ENCODE results near the gene THSD1.
A peak's percentile ranks its signal among the peaks of the same experiment; 100 is the strongest.
"Not testable (repeated sequence)": the region's sequence is repeated elsewhere in the genome, so short reads cannot be mapped to it uniquely, and the experiment has no call there.

Gene THSD1

DNA sequence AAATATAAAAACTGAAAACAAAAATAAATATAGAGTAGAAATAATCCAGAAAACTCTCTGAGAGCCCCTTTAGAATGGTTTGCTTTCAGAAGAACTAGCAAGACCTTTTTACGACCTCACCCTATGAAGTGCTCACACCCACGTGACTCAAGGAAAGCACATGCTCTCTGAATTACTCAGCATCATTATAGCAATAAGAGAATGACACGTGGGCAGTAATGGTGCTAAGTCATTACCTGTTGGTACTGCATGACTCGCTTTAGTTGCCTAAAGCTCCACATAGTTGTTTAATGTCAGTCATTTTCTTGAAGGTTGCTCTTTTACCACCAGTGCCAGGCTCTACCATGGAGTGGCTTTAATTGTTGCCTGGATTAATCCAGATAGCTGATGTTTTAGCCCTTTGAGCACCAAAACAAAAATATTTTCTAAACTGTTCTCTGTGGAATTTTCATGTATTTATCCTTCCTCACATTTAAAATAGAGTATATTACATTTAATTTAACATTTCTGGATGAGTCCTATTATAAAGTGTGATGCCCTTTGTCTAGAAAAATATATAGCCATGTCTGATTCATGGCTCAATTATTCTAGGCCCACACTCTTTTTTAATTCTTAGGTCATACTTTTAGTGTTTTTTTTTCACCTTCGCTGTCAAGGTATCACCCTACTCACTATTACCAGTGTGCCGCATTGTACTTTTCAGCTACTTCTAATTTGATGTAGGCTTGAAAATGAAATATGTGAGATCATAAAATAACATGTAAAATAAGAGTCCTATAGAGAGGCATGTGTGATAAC lies 56.8 kb downstream of the THSD1 start:
- peak; percentile 36 for DNase-seq

DNA sequence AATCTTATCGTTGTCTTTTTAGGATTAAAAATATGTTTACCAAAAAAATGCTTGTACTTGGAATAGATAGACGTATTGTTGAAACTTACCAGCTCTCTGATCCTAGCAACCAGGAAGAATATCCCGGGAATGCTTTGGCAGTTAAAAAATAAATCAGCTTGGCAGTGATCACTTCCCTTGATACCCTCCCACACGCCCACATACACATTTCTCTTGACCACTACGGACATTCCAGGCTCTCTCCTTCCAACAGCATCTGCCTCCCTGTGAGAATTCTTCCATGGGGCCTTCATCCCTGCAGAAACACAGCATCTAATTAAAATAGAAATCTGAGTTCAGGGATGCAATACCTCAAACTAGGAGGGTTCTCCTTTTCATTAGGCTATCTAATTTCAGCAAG lies 57.9 kb downstream of the THSD1 start:
- DNase-seq, result no peak

DNA sequence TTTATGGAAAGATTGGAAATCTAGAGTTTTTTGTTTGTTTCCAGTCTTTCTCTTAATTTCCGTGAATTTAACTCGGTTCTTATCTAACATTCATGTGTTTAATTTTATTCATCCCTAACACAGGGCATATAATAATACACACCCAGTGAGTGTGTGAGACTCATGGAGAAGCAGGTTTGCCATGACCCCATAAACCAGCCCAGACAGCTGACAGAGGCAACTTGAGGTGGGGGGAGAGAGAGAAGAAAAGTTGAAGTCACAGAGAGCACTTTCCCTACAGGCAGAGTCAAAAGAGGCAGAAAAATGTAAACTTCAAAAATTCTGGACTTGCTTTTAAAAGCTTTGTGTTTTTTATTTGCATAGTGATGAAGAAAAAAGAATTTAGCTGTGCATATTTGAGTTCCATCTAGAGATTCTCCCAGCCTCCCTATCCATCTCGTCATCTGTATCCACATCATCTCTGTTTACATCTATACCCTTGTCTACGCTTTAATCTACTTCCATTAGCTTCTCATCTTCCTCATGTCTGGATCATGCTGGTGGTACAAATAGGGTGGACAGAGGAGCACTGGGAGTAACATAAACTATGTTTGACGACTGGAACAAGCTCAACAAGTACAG lies 60.2 kb downstream of the THSD1 start:
- no peak for DNase-seq

DNA sequence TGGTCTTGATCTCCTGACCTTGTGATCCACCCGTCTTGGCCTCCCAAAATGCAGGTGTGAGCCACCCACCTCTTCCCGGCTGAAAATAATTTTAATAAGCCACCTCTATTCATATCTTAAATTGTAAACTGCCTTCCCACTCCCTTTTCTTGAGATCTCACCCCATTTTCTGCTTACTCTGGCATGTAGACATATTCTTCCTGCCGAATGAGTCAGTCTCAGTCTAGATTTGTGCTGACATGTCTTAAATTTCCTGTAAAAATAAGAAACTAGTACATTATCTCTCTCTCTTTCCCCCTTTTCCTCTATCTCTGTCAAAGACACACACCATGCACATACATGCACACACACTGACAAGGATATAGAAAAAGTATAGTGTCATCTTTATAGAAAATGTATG lies 60.9 kb downstream of the THSD1 start:
- DNase-seq, result no peak

DNA sequence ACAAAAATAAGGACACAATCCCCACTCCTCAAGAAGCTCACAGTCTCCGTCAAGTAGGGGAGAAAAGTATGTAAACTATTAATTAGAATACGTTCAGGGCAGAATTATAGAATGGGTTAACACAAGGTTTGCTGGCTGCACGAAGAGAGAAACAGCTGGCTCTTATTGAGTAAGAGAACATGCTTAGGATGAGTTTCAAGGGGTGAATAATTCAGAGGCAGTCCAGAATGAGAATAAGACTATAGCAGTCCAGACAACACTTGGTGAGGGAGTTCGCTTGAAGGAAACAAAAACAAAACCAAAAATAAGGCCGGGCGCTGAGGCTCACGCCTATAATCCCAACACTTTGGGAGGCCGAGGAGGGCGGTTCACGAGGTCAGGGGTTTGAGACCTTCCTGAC lies 61.9 kb downstream of the THSD1 start:
- no peak for DNase-seq

DNA sequence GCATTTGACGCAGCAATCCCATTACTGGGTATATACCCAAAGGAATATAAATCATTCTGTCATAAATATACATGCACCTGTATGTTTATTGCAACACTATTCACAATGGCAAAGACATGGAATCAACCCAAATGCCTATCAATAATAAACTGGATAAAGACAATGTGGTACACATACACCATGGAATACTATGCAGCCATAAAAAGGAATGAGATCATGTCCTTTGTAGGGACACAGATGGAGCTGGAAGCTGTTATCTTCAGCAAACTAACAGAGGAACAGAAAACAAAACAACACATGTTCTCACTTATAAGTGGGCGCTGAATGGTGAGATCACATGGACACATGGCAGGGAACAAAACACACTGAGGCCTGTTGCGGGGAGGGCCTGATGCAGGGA lies 63.8 kb downstream of the THSD1 start:
- not testable (repeated sequence) for DNase-seq

DNA sequence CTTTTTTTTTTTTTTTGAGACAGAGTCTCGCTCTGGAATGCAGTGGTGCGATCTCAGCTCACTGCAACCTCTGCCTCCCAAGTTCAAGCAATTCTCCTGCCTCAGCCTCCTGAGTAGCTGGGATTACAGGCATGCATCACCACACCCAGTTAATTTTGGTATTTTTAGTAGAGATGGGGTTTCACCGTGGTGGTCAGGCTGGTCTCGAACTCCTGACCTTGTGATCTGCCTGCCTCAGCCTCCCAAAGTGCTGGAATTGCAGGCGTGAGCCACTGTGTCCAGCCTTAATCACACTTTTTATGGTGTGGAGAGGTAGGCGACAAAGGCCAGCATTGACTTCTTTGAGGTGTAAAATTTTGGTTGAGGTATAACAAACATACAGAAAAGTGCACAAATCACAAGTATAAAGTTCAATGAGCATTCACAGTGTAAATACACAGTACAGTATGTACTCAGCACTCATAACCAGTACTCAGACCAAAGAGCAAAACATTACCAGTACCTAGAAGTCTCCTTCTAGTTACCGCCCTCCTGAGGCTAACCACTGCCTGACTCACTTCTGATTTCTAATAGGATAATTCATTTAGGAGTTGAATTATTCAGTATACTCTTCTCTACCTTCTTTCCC lies 68.0 kb downstream of the THSD1 start:
- DNase-seq, result not testable (repeated sequence)

DNA sequence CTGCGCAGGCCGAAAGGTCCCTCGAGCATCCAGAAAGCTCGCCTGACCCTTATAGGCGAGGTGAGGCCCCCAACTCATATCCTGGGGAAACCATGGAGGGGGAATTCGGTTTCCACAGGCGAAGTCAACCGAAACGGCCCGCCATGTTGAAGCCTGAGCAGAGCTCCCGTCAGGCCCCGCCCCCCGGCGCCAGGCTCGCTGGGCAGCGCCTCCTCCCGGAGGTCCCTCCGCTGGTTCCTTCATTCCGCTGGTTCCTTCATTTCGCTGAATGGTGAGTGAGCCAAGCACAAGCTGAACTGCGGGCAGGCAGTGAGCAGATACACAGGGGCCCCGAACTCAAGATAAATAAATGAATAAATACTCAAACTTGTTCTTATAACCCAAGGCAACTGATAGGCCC lies 71.9 kb downstream of the THSD1 start:
- DNase-seq, result not testable (repeated sequence)

DNA sequence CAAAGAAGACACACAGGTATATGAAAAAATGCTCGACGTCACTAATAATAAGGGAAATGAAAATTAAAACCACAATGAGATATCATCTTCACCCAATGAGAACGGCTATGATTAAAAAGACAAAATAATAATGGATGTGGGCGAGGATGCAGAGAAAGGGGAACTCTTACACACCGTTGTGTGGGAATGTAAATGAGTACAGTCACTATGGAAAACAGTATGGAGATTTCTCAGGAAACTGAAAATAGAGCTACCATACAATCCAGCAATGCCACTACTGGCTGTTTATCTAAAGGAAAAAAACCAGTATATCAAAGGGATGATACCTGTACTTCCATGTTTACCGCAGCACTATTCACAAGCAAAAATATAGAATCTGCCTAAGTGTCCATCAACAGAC lies 74.1 kb downstream of the THSD1 start:
- not testable (repeated sequence) for DNase-seq

Measured in GDM1 (cell line).